ENCODE data around the gene PTP4A2.

DNA sequence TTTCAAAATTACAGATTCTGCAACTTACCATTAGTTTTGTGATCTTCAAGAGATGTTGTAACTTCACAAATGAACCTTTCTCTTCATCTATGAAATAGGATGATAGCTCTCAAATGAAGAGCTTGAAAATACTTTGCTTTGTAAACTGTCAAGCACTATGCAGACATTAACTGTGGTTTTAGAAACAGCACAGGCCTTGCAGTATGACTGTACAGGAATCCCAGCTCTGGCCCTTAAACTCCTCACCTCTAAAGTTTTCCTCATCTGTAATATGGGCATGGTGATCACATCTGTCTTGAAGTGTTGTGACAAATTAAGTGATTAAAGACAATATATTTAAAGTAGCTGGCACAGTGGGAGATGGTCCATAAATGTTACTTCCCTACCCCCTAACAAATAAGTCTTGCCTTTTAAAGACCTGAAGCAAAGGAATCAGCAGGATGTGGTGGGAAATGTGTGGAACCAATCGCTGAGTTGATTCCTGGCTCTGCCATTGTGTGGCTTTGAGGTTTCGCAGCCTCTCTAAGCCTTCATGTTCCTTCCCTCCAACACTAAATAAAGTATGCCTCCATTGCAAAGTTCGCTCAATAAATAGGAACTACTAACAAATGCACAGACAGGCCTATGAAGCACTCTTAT, 5.5 kb upstream of the PTP4A2 start:
- TF ChIP-seq, protein P1, sequence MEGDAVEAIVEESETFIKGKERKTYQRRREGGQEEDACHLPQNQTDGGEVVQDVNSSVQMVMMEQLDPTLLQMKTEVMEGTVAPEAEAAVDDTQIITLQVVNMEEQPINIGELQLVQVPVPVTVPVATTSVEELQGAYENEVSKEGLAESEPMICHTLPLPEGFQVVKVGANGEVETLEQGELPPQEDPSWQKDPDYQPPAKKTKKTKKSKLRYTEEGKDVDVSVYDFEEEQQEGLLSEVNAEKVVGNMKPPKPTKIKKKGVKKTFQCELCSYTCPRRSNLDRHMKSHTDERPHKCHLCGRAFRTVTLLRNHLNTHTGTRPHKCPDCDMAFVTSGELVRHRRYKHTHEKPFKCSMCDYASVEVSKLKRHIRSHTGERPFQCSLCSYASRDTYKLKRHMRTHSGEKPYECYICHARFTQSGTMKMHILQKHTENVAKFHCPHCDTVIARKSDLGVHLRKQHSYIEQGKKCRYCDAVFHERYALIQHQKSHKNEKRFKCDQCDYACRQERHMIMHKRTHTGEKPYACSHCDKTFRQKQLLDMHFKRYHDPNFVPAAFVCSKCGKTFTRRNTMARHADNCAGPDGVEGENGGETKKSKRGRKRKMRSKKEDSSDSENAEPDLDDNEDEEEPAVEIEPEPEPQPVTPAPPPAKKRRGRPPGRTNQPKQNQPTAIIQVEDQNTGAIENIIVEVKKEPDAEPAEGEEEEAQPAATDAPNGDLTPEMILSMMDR (IDR thresholded peaks at IDR 0.05), result no peak
- no peak for TF ChIP-seq POLR2A (IDR thresholded peaks at IDR 0.05)
- TF ChIP-seq EP300 (IDR thresholded peaks at IDR 0.05), result no peak
